HepG2 (cell line): ENCODE data around the gene ANKRD13C. TPM values are rescaled to one million over a fixed set of nuclear protein-coding genes. Genes with fewer than 3 reads are reported as not detected.

ENCODE experiments used
- ATAC-seq: fragments of 200-7000 bp; cut with Tn5 transposase; 3 replicates; pipeline ENCODE4 v1.9.1; 2020; ENCODE audit warnings: mild to moderate bottlenecking, moderate library complexity
- BruUV-seq: library from RNA; stranded (reverse); fragments of 400-500 nt; replicated peaks from 2 replicates; lab custom pipeline; 2021; lab: Mats Ljungman, UMichigan
- CTCF ChIA-PET: fragments of 300-600 bp; formaldehyde crosslinking; extraction: SDS; loops from one replicate; lab custom pipeline; 2021; ENCODE audit warnings: low total read pairs, inconsistent platforms, low intra/inter-chr PET ratio; lab: Yijun Ruan, JAX
- POLR2A ChIA-PET: fragments of 350-600 bp; sonication (Branson Sonifier 250); formaldehyde crosslinking; loops from one replicate; lab custom pipeline; 2020; ENCODE audit warnings: antibody characterized with exemption, inconsistent platforms; lab: Yijun Ruan, JAX
- DNase-seq: peaks from one replicate; pipeline ENCODE4 v3.0.0-alpha.2; 2015; ENCODE audit warnings: low spot score
- FAIRE-seq: peaks from 3 replicates; lab custom pipeline; 2011; peaks lifted over from hg19 to GRCh38; lab: Jason Lieb, UNC
- H2AFZ ChIP-seq: one replicate; pipeline ENCODE4 v1.6.1; 2011; ENCODE audit warnings: low read length, inconsistent platforms
- H3K27ac ChIP-seq: fragments of 300-600 bp; 3 replicates; pipeline ENCODE4 v1.8.0; 2011; ENCODE audit warnings: mixed run types, mild to moderate bottlenecking, mixed read lengths, low read length, inconsistent platforms; ENCODE audit not compliant: insufficient read depth; ENCODE audit errors: extremely low read length
- H3K27me3 ChIP-seq, 2 experiments: fragments of 200-600 bp in 1 of 2; 2 replicates in 1 of 2; 3 replicates in 1 of 2; pipeline versions ENCODE4 v1.6.0 to v1.8.0; 2011; ENCODE audit warnings: low read length in 2 of 2, mild to moderate bottlenecking in 2 of 2, moderate library complexity in 2 of 2, inconsistent platforms in 1 of 2; ENCODE audit not compliant: insufficient read depth in 2 of 2, control insufficient read depth in 1 of 2
- H3K36me3 ChIP-seq, 2 experiments: fragments of 200-600 bp in 1 of 2; replicated peaks in 1 of 2; 2 replicates in 1 of 2; 3 replicates in 1 of 2; pipeline versions ENCODE4 v1.5.1 to v1.8.0; 2011; ENCODE audit warnings: low read length in 2 of 2, inconsistent platforms in 1 of 2; ENCODE audit not compliant: insufficient read depth in 2 of 2, control insufficient read depth in 1 of 2
- H3K4me1 ChIP-seq: 2 replicates; pipeline ENCODE4 v1.5.1; 2012; ENCODE audit warnings: low read length, inconsistent platforms; ENCODE audit not compliant: insufficient read depth
- H3K4me2 ChIP-seq: 2 replicates; pipeline ENCODE4 v1.6.0; 2011; ENCODE audit warnings: low read depth, low read length, inconsistent platforms
- H3K4me3 ChIP-seq, 3 experiments: fragments of 200-600 bp in 1 of 3; sonication (generic), shearing (Covaris generic) in 1 of 3; replicated peaks in 1 of 3; 2 replicates each; pipeline ENCODE4 v1.5.1; 2011 to 2016; ENCODE audit warnings: low read length in 3 of 3, inconsistent platforms in 2 of 3, low read depth in 2 of 3, mild to moderate bottlenecking in 2 of 3, control low read depth in 1 of 3, mixed read lengths in 1 of 3; ENCODE audit not compliant: insufficient read depth in 1 of 3
- H3K79me2 ChIP-seq: one replicate; pipeline ENCODE4 v1.6.1; 2011; ENCODE audit warnings: low read length, inconsistent platforms; ENCODE audit not compliant: insufficient read depth
- H3K9ac ChIP-seq: 2 replicates; pipeline ENCODE4 v1.6.0; 2011; ENCODE audit warnings: mild to moderate bottlenecking, low read depth, low read length, inconsistent platforms; ENCODE audit not compliant: insufficient read depth
- H3K9me3 ChIP-seq: 2 replicates; pipeline ENCODE4 v1.5.1; 2012; ENCODE audit warnings: mild to moderate bottlenecking, low read length
- H4K20me1 ChIP-seq: 2 replicates; pipeline ENCODE4 v1.6.0; 2011; ENCODE audit warnings: inconsistent platforms, mild to moderate bottlenecking, low read length, moderate library complexity; ENCODE audit not compliant: insufficient read depth
- ADNP ChIP-seq: sonication (generic); formaldehyde crosslinking; IDR thresholded peaks from 2 replicates; pipeline ENCODE4 v1.4.0; 2020; ENCODE audit warnings: missing genetic modification reagents
- BORCS8-MEF2B ChIP-seq: sonication (generic); formaldehyde crosslinking; IDR thresholded peaks from 2 replicates; pipeline ENCODE4 v1.8.0; 2022; ENCODE audit warnings: mild to moderate bottlenecking, missing genetic modification reagents
- FOSL1 ChIP-seq: sonication (generic); formaldehyde crosslinking; IDR thresholded peaks from 2 replicates; pipeline ENCODE4 v1.9.0; 2021; ENCODE audit warnings: missing genetic modification reagents, borderline replicate concordance
- HDAC1 ChIP-seq: sonication (generic); formaldehyde crosslinking; IDR thresholded peaks from 2 replicates; pipeline ENCODE4 v1.5.1; 2020; ENCODE audit warnings: mild to moderate bottlenecking, missing genetic modification reagents
- HIVEP1 ChIP-seq: sonication (generic); formaldehyde crosslinking; IDR thresholded peaks from 2 replicates; pipeline ENCODE4 v1.4.0; 2020; ENCODE audit warnings: mild to moderate bottlenecking, missing genetic modification reagents
- IKZF1 ChIP-seq: fragments of 450-650 bp; IDR thresholded peaks from 2 replicates; pipeline ENCODE4 v1.7.1; 2016
- KAT7 ChIP-seq: IDR thresholded peaks from 2 replicates; pipeline ENCODE4 v1.6.1; 2018; ENCODE audit warnings: borderline replicate concordance, missing compliant biosample characterization
- NR2F6 ChIP-seq, 2 experiments: IDR thresholded peaks; 2 replicates each; pipeline ENCODE4 v1.6.1; 2016; ENCODE audit warnings: antibody characterized with exemption in 1 of 2, mild to moderate bottlenecking in 1 of 2
- SMARCC2 ChIP-seq: fragments of 450-650 bp; IDR thresholded peaks from 2 replicates; pipeline ENCODE4 v1.6.1; 2017; ENCODE audit warnings: antibody characterized with exemption, mild to moderate bottlenecking
- TAF15 ChIP-seq: fragments of 200-400 bp; formaldehyde crosslinking; IDR thresholded peaks from one replicate; pipeline ENCODE4 v1.6.1; 2018; ENCODE audit warnings: mild to moderate bottlenecking, low read depth, low read length; ENCODE audit not compliant: poor library complexity, severe bottlenecking
- ZFP37 ChIP-seq: sonication (generic); formaldehyde crosslinking; IDR thresholded peaks from 2 replicates; pipeline ENCODE4 v1.4.0; 2020; ENCODE audit warnings: missing genetic modification reagents, borderline replicate concordance
- ZNF30 ChIP-seq: sonication (generic); formaldehyde crosslinking; IDR thresholded peaks from 2 replicates; pipeline ENCODE4 v1.5.0; 2020; ENCODE audit warnings: mild to moderate bottlenecking, missing genetic modification reagents
- ZNF383 ChIP-seq: sonication (generic); formaldehyde crosslinking; IDR thresholded peaks from 2 replicates; pipeline ENCODE4 v1.4.0; 2020; ENCODE audit warnings: missing genetic modification reagents, mild to moderate bottlenecking, borderline replicate concordance
- ZNF672 ChIP-seq: sonication (generic); formaldehyde crosslinking; IDR thresholded peaks from 2 replicates; pipeline ENCODE4 v1.8.1; 2022; ENCODE audit warnings: missing genetic modification reagents
- WGBS: methylation state at CpG from one replicate; pipeline ENCODE4 v1.1.6; 2017; ENCODE audit warnings: low lambda C conversion rate; 5-methylcytosine and 5-hydroxymethylcytosine counted together
- in situ Hi-C: cut with HindIII; loops from 2 replicates; pipeline ENCODE4 v1.10.0; 2017; ENCODE audit warnings: low pct_unique_long_range_greater_than_20kb; ENCODE audit not compliant: extremely low pct_ligation_motif_present
- intact Hi-C: fragments of 100-400 bp; cut with micrococcal nuclease; formaldehyde crosslinking; loops from one replicate; pipeline ENCODE4 v1.10.0; 2022; ENCODE audit not compliant: unreplicated experiment
- polyA plus RNA-seq, 8 experiments: library from polyadenylated mRNA; depleted of rRNA in 3 of 8; stranded (reverse) in 7 of 8; unstranded in 1 of 8; fragments of >200 nt; fragmentation: Illumina TruSeq in 4 of 8; extraction: Trizol in 4 of 8; gene quantifications; 2 replicates each; pipeline versions ENCODE4 v1.2.1 to v1.2.3, GENCODE V29; 2011 to 2016; ENCODE audit warnings: low read depth in 4 of 8, missing spikeins in 1 of 8, mixed read lengths in 1 of 8; ENCODE audit not compliant: insufficient read depth in 1 of 8
- total RNA-seq, 5 experiments: library from RNA; depleted of rRNA; stranded (reverse); fragments of >200 nt; fragmentation: Illumina TruSeq; extraction: Trizol; gene quantifications; 2 replicates each; pipeline ENCODE4 v1.2.3, GENCODE V29; 2016; ENCODE audit warnings: low read depth in 1 of 5
- TF ChIP-seq, protein P1 (sequence below): sonication (generic); formaldehyde crosslinking; IDR thresholded peaks from 2 replicates; pipeline ENCODE4 v1.8.1; 2023; ENCODE audit warnings: mild to moderate bottlenecking, moderate library complexity, missing genetic modification reagents
- TF ChIP-seq, protein P2 (sequence below): sonication (generic); formaldehyde crosslinking; IDR thresholded peaks from 2 replicates; pipeline ENCODE4 v1.4.0; 2020; ENCODE audit warnings: missing genetic modification reagents
- TF ChIP-seq, protein P3 (sequence below): sonication (generic); formaldehyde crosslinking; IDR thresholded peaks from 2 replicates; pipeline ENCODE4 v1.4.0; 2020; ENCODE audit warnings: missing genetic modification reagents; ENCODE audit errors: not compliant biosample characterization

The ANKRD13C gene
- total and polyA plus RNA-seq, 2 of the 13 experiments (the other 11 are each of a cell fraction or from before 2014, with no cell fraction given), result 6.2 to 17.6 TPM

DNA sequence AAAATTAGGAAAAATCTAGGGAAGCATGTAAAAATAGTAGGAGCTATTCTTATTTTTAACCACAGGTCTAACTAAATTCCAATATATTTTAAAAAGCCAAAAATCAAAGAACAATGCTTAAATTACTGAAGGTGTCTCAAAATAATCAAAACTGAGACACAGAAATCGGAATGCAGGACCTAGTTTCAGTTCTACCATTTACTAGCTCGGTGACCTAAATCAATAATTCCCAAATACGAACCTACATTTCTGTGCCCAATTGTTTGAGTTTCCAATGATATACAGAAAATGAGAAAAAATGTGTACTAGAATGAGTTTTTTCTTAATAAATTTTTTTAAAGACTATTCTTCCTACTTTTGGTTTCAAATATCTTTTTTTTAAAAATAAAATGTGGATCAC, 37.4 kb downstream of the ANKRD13C start:
- DNase-seq (no peak), FAIRE-seq (no peak), ATAC-seq (no peak)
- no peak overlapping the region for H2AFZ ChIP-seq
- H3K4me3 ChIP-seq, result no peak overlapping the region
- in situ Hi-C loops (no loop called here), intact Hi-C loops (no loop called here)
- H3K4me2 ChIP-seq, result no peak overlapping the region
- no peaks in the 10 kb centered on the region for H3K9me3 ChIP-seq
- H3K4me1 ChIP-seq, result no peaks in the 10 kb centered on the region
- POLR2A ChIA-PET, result no interaction called here
- H3K9ac ChIP-seq, result no peak overlapping the region
- no TSS peak for BruUV-seq
- TF ChIP-seq HDAC1 (CRISPR knock-in tag) (no peak), IKZF1 (no peak)
- TF ChIP-seq, protein P1, sequence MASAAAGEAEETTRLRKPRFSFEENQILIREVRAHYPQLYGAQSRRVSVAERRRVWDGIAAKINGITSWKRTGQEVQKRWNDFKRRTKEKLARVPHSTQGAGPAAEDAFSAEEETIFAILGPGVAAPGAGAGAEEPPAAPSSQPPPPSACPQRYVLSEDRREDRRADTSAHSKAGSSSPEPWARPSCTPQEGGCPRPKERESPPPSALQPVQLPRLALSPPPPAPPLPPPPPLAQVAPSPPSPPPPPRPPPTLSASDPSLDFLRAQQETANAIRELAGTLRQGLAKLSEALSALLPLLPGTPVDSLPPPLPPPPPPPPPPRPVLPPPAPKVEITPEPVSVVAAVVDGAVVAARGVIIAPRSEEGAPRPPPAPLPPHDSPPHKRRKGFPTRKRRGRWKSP (CRISPR knock-in tag), result no peak
- no peak overlapping the region for H3K27ac ChIP-seq
- CTCF ChIA-PET, result no interaction called here
- H3K79me2 ChIP-seq, result peaks cover 15% of the 10 kb centered on the region
- peaks cover 0 to 6% of the 10 kb centered on the region in 2 experiments; a peak in 2 of 5 replicates for H3K36me3 ChIP-seq
- H4K20me1 ChIP-seq, result no peaks in the 10 kb centered on the region
- WGBS, result 96% methylated on average over 3 of the region's 3 CpGs
- H3K27me3 ChIP-seq, result no peaks in the 10 kb centered on the region

DNA sequence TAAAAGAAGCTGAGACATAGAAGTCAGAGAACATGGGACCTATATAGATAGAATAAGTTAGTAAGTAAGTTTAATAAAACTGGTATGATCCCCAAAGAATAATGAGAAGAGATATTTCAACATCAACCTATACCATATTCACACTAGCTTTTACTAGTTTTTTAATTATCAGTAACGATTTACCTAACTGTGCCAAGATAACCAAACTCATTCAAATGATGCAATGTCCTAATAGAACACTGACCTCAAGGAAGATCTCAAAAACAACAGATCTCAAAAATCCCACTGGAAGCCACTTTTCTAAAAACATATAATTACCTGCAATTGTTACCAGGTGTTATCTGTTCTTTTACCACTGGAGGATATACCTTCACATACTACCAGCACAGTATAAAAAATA, 38.7 kb downstream of the ANKRD13C start:
- no peak overlapping the region for H2AFZ ChIP-seq
- no peak for DNase-seq
- H3K27ac ChIP-seq, result no peak overlapping the region
- CTCF ChIA-PET, result no interaction called here
- WGBS, result 96% methylated on average over 1 of the region's 1 CpG
- H3K4me2 ChIP-seq, result no peak overlapping the region
- peaks cover 9% of the 10 kb centered on the region for H3K79me2 ChIP-seq
- H3K9ac ChIP-seq, result no peak overlapping the region
- BruUV-seq, result no TSS peak
- intact Hi-C loops, result no loop called here
- no peaks in the 10 kb centered on the region for H4K20me1 ChIP-seq
- POLR2A ChIA-PET, result interaction anchor here (0.8 kb wide), 1 partner anchor 39 kb away, joined by 3 read pairs; the partner anchor contains the start of gene ANKRD13C
- no peaks in the 10 kb centered on the region for H3K4me1 ChIP-seq
- H3K36me3 ChIP-seq, result peaks cover 0 to 6% of the 10 kb centered on the region in 2 experiments; a peak in 1 of 5 replicates
- in situ Hi-C loops, result no loop called here
- no peaks in the 10 kb centered on the region for H3K9me3 ChIP-seq
- no peak overlapping the region for H3K4me3 ChIP-seq
- ATAC-seq, result no peak
- FAIRE-seq, result no peak
- no peaks in the 10 kb centered on the region for H3K27me3 ChIP-seq
- no peak for TF ChIP-seq ZFP37
- TF ChIP-seq SMARCC2, result no peak
- TF ChIP-seq KAT7 (CRISPR knock-in tag), result no peak
- no peak for TF ChIP-seq HIVEP1 (CRISPR knock-in tag)
- TF ChIP-seq ZNF383 (CRISPR knock-in tag), result no peak
- TF ChIP-seq, protein P2, sequence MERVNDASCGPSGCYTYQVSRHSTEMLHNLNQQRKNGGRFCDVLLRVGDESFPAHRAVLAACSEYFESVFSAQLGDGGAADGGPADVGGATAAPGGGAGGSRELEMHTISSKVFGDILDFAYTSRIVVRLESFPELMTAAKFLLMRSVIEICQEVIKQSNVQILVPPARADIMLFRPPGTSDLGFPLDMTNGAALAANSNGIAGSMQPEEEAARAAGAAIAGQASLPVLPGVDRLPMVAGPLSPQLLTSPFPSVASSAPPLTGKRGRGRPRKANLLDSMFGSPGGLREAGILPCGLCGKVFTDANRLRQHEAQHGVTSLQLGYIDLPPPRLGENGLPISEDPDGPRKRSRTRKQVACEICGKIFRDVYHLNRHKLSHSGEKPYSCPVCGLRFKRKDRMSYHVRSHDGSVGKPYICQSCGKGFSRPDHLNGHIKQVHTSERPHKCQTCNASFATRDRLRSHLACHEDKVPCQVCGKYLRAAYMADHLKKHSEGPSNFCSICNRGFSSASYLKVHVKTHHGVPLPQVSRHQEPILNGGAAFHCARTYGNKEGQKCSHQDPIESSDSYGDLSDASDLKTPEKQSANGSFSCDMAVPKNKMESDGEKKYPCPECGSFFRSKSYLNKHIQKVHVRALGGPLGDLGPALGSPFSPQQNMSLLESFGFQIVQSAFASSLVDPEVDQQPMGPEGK, result no peak
- no peak for TF ChIP-seq ADNP (CRISPR knock-in tag)
- TF ChIP-seq ZNF30 (CRISPR knock-in tag), result no peak
- TF ChIP-seq ZNF672 (CRISPR knock-in tag), result no peak
- TF ChIP-seq, protein P3, sequence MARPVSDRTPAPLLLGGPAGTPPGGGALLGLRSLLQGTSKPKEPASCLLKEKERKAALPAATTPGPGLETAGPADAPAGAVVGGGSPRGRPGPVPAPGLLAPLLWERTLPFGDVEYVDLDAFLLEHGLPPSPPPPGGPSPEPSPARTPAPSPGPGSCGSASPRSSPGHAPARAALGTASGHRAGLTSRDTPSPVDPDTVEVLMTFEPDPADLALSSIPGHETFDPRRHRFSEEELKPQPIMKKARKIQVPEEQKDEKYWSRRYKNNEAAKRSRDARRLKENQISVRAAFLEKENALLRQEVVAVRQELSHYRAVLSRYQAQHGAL (CRISPR knock-in tag), result no peak
- no peak for TF ChIP-seq NR2F6 (IDR thresholded peaks at IDR 0.05)
- no peak for TF ChIP-seq NR2F6 (CRISPR knock-in tag; IDR thresholded peaks at IDR 0.05)
- no peak for TF ChIP-seq BORCS8-MEF2B (CRISPR knock-in tag)
- no peak for TF ChIP-seq TAF15
- TF ChIP-seq FOSL1 (CRISPR knock-in tag), result no peak
